HG03025 (cell line): Measurements from ENCODE around the gene DOCK3.
"Not testable (repeated sequence)": the region's sequence is repeated elsewhere in the genome, so short reads cannot be mapped to it uniquely, and the experiment has no call there.

Source experiments
- ATAC-seq: cut with Tn5 transposase; IDR thresholded peaks from one replicate; pipeline ENCODE4 v1.9.1; 2021; ENCODE audit warnings: mild to moderate bottlenecking, moderate library complexity; ENCODE audit not compliant: unreplicated experiment, low FRiP score

DOCK3 gene

GRCh38 chr3:50790894-50791293 is 116.2 kb downstream of the DOCK3 start:
- not testable (repeated sequence) for ATAC-seq

GRCh38 chr3:50792568-50792967 is 117.8 kb downstream of the DOCK3 start:
- ATAC-seq, result no peak

- not testable (repeated sequence) for ATAC-seq
These were observed 129.1 kb downstream of the DOCK3 start for GRCh38 chr3:50803805-50804204.

DNA sequence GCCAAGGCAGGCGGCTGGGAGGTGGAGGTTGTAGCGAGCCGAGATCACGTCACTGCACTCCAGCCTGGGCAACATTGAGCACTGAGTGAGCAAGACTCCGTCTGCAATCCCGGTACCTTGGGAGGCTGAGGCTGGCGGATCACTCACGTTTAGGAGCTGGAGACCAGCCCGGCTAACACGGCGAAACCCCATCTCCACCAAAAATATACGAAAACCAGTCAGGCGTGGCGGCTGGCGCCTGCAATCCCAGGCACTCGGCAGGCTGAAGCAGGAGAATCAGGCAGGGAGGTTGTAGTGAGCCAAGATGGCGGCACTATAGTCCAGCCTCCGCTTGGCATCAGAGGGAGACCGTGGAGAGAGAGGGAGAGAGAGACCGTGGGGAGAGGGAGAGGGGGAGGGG is 129.6 kb downstream of the DOCK3 start:
- ATAC-seq, result not testable (repeated sequence)

DNA sequence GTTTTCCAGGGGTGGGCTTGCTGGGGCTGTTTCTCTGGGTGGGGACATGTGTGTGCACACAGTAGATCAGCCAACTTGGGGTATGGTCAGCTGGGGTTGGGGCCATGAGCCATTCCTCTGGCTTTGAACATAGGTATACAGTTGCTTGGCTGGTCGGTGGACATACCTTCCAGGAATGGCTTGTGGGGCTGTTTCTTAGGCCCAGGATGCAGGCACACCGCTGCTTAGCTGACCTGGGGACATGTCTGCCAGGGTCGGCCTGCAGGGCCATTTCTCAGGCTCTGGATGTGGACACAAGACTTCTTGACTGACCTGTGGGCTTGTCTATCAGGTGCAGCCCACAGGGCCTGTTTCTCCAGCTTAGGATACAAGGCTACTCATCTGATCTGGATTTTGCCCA is 130.6 kb downstream of the DOCK3 start:
- no peak for ATAC-seq

- ATAC-seq, result no peak
These were observed 131.3 kb downstream of the DOCK3 start for GRCh38 chr3:50806031-50806430.

- no peak for ATAC-seq
These were observed 132.1 kb downstream of the DOCK3 start for GRCh38 chr3:50806806-50807205.

DNA sequence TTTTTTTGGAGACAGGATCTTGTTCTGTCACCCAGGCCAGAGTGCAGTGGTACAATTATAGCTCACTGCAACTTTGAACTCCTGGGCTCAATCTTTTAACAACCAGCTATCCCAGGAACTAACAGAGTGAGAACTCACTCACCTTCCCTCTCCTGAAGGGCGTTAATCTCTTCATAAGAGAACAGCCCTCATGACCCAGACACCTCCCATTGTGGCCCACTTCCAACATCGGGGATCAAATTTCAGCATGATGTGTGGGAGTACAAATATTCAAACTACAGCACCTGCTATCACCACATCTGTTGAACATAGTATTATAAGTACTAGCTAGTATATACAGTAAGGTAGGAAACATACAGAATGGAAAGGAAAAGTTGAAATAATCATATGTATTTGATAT is 132.5 kb downstream of the DOCK3 start:
- no peak for ATAC-seq

DNA sequence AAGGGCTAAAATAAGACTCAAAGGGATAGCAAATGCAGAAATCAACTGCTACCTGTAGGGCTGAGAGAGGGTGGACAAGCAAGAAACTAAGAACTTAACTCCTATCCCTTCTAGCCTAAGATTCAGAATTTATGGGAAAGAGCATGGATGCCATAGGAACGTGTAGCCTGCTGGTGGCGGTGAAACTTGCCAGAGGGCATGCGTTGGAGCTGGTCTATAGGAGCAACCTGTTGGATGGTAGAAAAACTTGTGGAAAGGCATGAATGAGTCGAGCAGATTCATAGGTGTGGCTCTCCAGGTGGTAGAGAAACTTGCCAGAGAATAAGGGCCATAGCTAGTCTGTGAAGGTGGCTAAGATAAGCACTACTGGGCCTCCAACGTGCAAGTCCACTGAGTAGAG is 137.2 kb downstream of the DOCK3 start:
- ATAC-seq, result no peak

GRCh38 chr3:50815844-50816243 is 141.1 kb downstream of the DOCK3 start:
- no peak for ATAC-seq

DNA sequence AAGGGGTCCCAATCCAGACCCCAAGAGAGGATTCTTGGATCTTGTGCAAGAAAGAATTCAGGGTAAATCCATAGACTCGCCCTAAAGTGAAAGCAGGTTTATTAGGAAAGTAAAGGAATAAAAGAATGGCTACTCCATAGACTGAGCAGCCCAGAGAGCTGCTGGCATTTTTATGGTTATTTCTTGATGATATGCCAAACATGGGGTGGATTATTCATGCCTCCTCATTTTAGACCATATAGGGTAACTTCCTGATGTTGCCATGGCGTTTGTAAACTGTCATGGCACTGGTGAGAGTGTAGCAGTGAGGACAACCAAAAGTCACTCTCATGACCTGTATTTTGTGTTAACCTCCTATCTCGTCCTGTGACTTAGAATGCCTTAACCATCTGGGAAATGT is 142.2 kb downstream of the DOCK3 start:
- no peak for ATAC-seq

DNA sequence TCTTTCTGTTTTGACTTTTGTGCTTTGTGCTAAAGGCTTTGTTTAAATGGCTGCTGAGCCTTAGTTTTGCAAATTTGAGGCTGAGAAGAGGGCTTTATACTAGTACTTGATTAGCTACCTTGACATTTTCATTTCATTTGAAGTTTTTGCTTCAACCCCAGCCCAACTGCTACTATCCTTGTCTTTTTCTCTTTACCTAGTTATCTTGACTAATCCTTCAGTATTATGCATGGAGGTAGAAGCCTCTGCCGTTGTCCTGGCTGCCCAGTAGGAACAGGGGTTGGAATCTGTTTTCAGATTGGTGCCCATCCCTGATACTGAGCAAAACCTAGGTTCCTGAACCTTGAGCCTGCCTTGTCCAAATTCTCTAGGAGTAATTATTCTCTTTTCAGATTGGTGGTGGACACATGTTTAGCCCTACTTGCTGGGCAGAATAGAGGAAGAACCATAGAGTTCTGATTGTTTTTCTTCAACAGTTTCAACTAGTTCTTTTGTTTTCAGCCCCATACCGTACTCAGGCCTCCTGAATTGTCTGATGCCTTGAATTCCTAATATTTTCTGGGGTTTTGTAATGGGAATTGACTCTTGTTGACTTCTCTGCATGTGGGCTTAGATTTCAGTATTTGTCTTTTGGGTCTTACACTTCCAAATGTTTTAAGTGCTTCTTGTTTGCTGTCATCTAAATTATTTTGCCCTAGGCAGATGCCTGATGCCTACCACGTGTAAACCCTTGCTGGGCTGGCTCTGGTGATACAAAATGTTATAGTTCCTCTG is 143.2 kb downstream of the DOCK3 start:
- ATAC-seq, result no peak

GRCh38 chr3:50819882-50820281 is 145.2 kb downstream of the DOCK3 start:
- ATAC-seq, result no peak

GRCh38 chr3:50825841-50826240 is 151.1 kb downstream of the DOCK3 start:
- no peak for ATAC-seq

GRCh38 chr3:50830451-50830850 is 155.7 kb downstream of the DOCK3 start:
- no peak for ATAC-seq

DNA sequence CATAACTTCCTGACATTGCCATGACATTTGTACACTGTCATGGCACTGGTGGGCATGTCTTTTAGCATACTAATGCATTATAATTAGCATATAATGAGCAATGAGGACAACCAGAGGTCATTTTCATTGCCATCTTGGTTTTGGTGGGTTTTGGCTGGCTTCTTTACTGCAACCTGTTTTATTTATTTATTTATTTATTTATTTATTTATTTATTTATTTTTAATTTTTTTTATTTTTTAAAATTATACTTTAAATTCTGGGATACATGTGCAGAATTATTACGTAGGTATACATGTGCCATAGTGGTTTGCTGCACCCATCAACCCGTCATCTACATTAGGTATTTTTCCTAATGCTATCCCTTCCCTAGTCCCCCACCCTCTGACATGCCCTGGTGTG is 156.3 kb downstream of the DOCK3 start:
- not testable (repeated sequence) for ATAC-seq

- ATAC-seq, result no peak
These were observed 166.3 kb downstream of the DOCK3 start for GRCh38 chr3:50840983-50841489.

DNA sequence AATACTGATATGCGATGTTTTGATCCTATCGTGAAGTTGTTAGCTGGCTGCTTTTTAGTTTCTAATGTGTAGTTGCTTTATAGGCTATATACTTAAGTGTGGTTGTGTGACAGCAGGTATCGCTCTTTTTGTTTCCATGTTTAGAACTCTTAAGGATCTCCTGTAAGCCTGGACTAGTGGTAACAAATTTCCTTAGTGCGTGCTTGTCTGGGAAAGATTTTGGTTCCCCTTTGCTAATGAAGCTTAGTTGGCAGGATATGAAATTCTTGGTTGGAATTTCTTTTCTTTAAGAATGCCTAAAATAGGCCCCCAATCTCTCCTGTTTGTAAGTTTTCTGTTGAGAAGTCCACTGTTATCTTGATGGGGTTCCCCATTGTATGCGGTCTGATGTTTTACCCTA is 173.6 kb downstream of the DOCK3 start:
- ATAC-seq, result no peak

DNA sequence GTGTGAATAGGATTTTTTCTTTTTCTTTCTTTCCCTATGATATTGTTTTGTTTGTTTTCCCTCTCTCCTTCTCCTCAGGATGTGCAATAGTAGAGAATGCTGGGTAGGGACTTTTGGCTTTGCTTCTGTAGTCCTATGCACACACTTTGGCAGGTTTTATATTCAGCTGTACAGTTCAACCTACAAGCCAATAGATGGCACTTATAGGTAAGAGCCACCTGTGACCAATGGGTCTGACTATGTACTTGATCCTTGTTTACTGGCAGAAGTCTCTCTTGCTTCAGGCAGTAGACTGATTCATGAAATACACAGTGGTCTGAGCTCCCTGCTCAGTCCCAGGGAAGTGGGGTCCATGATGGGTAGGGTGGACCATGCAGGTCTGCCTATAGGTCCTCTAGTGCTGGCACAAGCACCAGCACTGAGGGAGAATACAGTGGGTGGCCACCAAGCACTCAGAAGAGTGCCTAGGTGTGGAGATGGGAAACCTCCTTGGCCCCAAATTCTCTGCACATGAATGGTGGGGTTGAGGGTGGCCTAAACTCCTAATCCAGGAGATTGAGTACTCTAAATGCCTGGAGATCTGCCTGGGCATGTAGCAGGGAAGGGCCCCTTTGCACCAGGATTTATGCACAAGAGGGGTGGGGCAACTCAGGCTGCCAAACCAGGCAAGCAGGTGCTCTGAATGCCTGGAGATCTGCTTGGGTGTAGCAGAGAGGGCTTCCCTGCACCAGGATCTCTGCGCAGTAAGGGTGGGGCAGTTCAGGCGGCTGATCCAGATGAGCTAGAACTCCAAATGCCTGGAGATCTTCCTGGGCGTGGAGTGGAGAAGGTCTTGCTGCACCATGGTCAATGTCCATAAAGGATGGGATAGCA is 176.1 kb downstream of the DOCK3 start:
- no peak for ATAC-seq

DNA sequence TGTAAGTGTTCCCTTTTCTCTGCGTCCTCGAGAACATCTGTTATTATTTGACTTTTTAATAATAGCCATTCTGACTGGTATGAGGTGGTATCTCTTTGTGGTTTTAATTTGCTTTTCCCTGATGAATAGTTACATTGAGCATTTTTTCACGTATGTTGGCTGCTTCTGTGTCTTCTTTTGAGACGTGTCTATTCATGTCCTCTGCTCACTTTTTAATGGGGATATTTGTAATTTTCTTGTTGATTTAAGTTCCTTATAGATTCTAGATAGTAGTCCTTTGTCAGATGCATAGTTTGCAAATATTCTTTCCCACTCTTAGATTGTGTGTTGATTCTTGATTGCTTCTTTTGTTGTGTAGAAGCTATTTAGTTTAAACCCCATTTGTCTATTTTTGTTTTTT is 179.2 kb downstream of the DOCK3 start:
- ATAC-seq, result no peak

DNA sequence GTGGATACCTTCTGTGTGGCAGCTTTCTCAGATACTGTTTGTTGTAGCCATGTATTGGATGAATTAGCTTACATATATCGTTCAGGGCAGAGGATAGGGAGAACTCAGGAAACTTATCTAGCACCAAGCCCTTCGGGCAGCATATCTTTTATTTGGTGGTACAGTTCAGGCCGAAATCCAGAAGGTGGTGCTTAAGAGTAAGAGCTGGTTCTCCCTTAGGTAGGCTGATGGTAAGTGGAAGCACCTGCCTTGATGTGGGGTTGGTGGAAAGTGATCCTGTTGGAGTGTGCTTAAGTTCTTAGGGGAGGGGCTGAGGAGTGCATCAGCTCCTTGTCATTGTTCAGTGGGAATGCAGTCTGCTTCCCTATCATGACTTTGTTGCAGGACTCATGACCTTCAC is 187.5 kb downstream of the DOCK3 start:
- no peak for ATAC-seq
